GM12872 (cell line): ENCODE data around the gene GRM7.

Source experiments
- TF ChIP-seq, protein P1 (sequence below): IDR thresholded peaks from 3 replicates; pipeline ENCODE4 v1.5.1; 2011; ENCODE audit warnings: low read depth, mild to moderate bottlenecking, low read length, moderate library complexity; ENCODE audit not compliant: insufficient read depth

GRM7 gene

DNA sequence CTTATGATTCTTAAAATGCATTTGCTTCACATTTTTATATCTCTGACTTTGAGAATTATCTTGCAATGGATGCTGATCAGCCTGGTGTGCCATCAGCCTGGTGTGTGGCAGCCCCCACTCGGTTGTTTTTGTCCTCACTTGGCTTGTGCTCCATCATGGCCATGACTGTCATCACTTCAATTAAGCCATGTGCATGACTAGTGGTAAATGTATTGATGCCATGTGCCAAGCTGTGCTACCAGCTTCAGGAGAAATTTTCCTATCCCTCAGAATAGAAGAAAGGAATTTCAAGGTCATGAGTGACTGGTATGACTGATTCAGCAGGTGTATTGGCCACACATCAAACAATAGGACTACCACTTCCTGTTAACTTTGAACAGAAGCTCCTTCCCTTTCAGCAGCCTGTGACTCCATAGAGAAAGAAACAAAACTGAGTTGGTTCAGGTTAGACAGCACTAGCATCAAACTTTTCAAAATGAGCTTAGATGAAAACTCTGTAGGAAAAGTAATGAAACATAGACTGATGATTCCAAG lies 251.7 kb downstream of the GRM7 start:
- TF ChIP-seq, protein P1, sequence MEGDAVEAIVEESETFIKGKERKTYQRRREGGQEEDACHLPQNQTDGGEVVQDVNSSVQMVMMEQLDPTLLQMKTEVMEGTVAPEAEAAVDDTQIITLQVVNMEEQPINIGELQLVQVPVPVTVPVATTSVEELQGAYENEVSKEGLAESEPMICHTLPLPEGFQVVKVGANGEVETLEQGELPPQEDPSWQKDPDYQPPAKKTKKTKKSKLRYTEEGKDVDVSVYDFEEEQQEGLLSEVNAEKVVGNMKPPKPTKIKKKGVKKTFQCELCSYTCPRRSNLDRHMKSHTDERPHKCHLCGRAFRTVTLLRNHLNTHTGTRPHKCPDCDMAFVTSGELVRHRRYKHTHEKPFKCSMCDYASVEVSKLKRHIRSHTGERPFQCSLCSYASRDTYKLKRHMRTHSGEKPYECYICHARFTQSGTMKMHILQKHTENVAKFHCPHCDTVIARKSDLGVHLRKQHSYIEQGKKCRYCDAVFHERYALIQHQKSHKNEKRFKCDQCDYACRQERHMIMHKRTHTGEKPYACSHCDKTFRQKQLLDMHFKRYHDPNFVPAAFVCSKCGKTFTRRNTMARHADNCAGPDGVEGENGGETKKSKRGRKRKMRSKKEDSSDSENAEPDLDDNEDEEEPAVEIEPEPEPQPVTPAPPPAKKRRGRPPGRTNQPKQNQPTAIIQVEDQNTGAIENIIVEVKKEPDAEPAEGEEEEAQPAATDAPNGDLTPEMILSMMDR, result no peak

DNA sequence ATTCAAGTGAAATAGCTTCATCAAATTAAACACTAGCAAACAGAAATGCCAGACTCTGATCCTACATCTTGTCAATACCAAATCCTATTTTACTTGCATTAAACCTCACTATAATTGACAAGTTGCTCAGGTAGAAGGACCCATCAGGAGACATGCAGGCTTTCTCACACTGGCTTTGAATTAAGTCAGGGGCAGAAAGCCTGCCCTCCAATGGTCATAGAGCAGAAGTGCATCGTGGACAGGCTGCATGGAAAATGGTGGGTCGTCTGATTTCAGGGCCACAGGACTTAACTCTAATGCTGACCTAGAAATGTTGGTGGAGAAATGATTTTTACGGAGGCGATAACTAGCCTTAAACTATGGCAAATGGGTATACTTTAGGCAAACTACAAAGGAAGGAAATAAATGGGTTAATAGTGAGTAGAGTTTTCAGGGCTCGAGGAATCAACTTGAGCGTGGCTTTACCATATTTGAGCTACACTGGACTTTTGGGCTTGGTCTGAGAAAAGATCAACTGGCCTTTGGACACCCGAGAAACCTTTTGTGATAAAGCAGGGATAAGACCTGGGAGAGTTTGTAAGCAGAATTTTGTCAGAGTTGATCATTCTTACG lies 283.9 kb downstream of the GRM7 start:
- TF ChIP-seq, protein P1, result peak; percentile 64

DNA sequence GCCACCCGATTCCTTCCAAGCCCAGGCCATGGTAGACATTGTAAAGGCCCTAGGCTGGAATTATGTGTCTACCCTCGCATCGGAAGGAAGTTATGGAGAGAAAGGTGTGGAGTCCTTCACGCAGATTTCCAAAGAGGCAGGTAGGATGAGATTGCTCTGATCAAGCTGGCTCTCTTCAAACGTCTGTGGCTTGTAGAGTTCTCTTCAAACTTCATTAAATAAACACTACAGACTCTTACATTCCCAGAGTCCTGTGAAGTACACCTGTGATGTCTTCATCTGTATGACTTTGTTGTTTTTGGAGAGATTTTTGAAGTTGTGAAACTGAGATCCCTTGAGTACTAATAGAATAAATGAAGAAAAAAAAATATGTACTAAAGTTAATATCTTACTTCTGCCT lies 285.6 kb downstream of the GRM7 start:
- TF ChIP-seq, protein P1, result no peak

DNA sequence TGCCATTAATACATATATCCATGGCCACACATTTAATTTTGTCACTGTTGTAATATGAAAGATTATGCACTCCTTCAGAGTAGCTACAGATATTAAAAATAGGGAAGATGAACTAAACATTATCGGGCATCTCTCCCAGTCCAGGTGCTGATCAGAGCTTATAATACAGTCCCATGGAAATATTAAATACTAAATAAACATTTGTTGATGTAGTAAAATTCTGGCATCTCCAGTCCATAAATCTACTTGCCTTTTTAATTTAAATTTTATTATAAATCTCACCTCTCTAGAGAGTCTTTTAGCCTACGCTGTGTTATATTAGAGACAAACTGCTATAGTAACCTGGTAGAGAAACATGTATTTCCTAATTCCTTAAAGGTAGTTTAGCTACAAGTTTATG lies 297.6 kb downstream of the GRM7 start:
- TF ChIP-seq, protein P1, result no peak

DNA sequence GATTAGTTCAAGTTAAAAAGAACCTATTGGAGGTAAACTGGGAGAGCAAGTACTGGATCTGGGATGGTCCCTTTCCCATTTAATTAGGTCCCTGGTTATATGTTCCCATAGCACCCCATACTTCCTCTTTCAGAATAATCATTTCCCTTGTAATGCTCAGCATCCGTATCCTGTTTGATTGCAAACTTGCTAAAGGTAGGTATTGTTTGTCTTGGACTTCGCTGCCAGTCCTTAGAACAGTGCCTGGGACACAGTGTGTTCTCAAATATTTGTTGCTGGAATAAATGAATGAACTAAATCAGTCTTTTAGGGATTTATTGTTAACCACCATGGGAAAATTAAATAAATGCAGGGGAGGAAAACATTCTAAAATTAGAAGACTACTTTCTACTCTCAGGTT lies 299.8 kb downstream of the GRM7 start:
- TF ChIP-seq, protein P1, result no peak

DNA sequence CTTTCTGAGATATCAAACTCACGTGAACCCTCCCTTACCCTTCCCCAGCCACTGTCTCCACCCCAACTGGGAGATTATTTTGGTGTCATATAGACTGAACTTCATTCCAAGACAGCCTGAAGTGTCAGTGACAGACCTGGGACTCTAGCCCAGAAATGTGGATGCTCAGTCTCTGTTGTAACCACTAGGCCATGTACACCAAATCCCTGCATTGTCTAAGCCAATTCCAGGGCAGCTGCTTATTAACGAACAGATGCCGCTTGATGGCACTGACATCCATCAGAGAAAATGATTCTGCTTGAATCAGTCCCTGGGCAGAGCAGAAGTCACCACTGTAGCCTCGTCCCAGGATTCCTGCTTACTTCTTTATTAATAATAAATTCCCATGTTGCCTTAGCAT lies 305.5 kb downstream of the GRM7 start:
- TF ChIP-seq, protein P1, result no peak

DNA sequence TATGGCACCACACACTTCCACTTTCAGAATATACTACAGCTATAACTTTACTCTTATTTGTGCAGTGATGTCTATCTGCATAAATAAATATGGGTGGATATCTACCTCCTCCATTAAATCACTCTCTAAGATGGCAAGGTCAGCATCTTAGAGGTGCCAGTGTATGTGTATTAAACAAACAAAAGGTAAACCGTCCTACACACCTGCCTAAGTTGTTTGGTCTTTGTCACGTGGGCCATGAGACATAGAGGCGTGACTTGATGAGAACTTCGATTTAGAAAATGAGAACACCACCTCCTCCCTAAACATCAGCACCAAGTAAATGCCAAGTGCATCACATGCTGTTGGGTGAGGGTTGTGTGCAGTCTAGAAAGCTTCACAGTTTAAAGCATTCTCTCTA lies 310.6 kb downstream of the GRM7 start:
- TF ChIP-seq, protein P1, result no peak
